Measurements from ENCODE around the gene CREBZF.
"Not testable (repeated sequence)": the region's sequence is repeated elsewhere in the genome, so short reads cannot be mapped to it uniquely, and the experiment has no call there.

The CREBZF gene

DNA sequence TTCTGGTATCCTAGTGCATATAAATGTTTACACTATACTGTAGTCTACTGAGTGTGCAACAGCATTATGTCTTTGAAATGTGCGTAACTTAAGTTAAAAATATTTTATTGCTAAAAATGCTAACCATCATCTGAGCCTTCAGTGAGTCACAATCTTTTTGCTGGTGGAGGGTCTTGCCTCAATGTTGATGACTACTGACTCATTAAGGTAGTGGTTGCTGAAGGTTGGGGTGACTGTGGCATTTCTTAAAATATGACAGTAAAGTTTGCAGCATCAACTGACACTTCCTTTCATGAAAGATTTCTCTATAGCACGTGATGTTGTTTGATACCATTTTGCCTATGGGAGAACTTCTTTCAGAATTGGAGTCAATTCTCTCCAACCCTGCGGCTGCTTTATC is 8.5 kb upstream of the CREBZF start:
- Histone ChIP-seq H2AFZ (ENCODE audit: low read depth, low read length) (no peak overlapping the region), H3K79me1 (replicated peaks; ENCODE audit: low read length, poor library complexity, severe bottlenecking) (no peaks in the 10 kb centered on the region), H3K9me3 (ENCODE audit: control insufficient read depth, low read length) (peaks cover 7% of the 10 kb centered on the region), H3K4me2 (ENCODE audit: low read length, poor library complexity, severe bottlenecking) (no peak overlapping the region), H2AK5ac (ENCODE audit: low read length, severe bottlenecking) (no peak overlapping the region), H2BK5ac (ENCODE audit: low read depth, low read length, poor library complexity, severe bottlenecking) (no peak overlapping the region), H3K9ac (ENCODE audit: low read length) (no peak overlapping the region), H4K8ac (ENCODE audit: low read length) (no peak overlapping the region), H2BK12ac (ENCODE audit: low read length in 2 of 2) (no peak overlapping the region), H3K4me3 (ENCODE audit: insufficient read depth in 1 of 2, low read depth in 1 of 2, low read length in 2 of 2) (no peak overlapping the region), H3K14ac (ENCODE audit: low read length in 2 of 2) (no peak overlapping the region), H2BK120ac (ENCODE audit: low read depth, low read length) (no peak overlapping the region), H3K27me3 (ENCODE audit: control insufficient read depth in 1 of 2, insufficient read depth in 1 of 2, low read length in 2 of 2) (no peaks in the 10 kb centered on the region), H3K18ac (ENCODE audit: low read depth in 1 of 2, low read length in 2 of 2) (no peak overlapping the region), H3K4me1 (ENCODE audit: control insufficient read depth, insufficient read depth, low read depth, low read length) (no peaks in the 10 kb centered on the region), H2BK15ac (ENCODE audit: low read depth, poor library complexity, severe bottlenecking) (no peak overlapping the region), H3K23ac (ENCODE audit: low read length in 2 of 2) (no peak overlapping the region), H3K4ac (ENCODE audit: low read depth in 1 of 2, low read length in 2 of 2) (no peak overlapping the region), H4K91ac (ENCODE audit: low read length) (no peak overlapping the region), H3K36me3 (ENCODE audit: control insufficient read depth in 1 of 2, insufficient read depth in 2 of 2, low read depth in 1 of 2, low read length in 2 of 2) (no peaks in the 10 kb centered on the region), H3K27ac (ENCODE audit: low read length, poor library complexity, severe bottlenecking) (no peak overlapping the region)
- 100% methylated on average over 3 of the region's 3 CpGs for WGBS
- DNase-seq = no peak

- no peak overlapping the region for H2AK5ac ChIP-seq (ENCODE audit: low read length, severe bottlenecking)
- H3K9ac ChIP-seq (ENCODE audit: low read length) = no peak overlapping the region
- DNase-seq = no peak
- H2BK15ac ChIP-seq (ENCODE audit: low read depth, poor library complexity, severe bottlenecking) = no peak overlapping the region
- H3K18ac ChIP-seq (ENCODE audit: low read depth in 1 of 2, low read length in 2 of 2) = no peak overlapping the region
- H3K79me1 ChIP-seq (replicated peaks; ENCODE audit: low read length, poor library complexity, severe bottlenecking) = no peaks in the 10 kb centered on the region
- H3K4me3 ChIP-seq (ENCODE audit: insufficient read depth in 1 of 2, low read depth in 1 of 2, low read length in 2 of 2) = no peak overlapping the region
- H2BK120ac ChIP-seq (ENCODE audit: low read depth, low read length) = no peak overlapping the region
- peaks cover 7% of the 10 kb centered on the region for H3K9me3 ChIP-seq (ENCODE audit: control insufficient read depth, low read length)
- WGBS = 70% methylated on average over 8 of the region's 8 CpGs
- H3K4ac ChIP-seq (ENCODE audit: low read depth in 1 of 2, low read length in 2 of 2) = no peak overlapping the region
- no peaks in the 10 kb centered on the region for H3K4me1 ChIP-seq (ENCODE audit: control insufficient read depth, insufficient read depth, low read depth, low read length)
- H4K91ac ChIP-seq (ENCODE audit: low read length) = no peak overlapping the region
- no peak overlapping the region for H3K27ac ChIP-seq (ENCODE audit: low read length, poor library complexity, severe bottlenecking)
- H2BK5ac ChIP-seq (ENCODE audit: low read depth, low read length, poor library complexity, severe bottlenecking) = no peak overlapping the region
- no peak overlapping the region for H3K14ac ChIP-seq (ENCODE audit: low read length in 2 of 2)
- no peak overlapping the region for H2BK12ac ChIP-seq (ENCODE audit: low read length in 2 of 2)
- no peak overlapping the region for H4K8ac ChIP-seq (ENCODE audit: low read length)
- no peaks in the 10 kb centered on the region for H3K27me3 ChIP-seq (ENCODE audit: control insufficient read depth in 1 of 2, insufficient read depth in 1 of 2, low read length in 2 of 2)
- H3K36me3 ChIP-seq (ENCODE audit: control insufficient read depth in 1 of 2, insufficient read depth in 2 of 2, low read depth in 1 of 2, low read length in 2 of 2) = no peaks in the 10 kb centered on the region
- no peak overlapping the region for H3K23ac ChIP-seq (ENCODE audit: low read length in 2 of 2)
- no peak overlapping the region for H2AFZ ChIP-seq (ENCODE audit: low read depth, low read length)
- no peak overlapping the region for H3K4me2 ChIP-seq (ENCODE audit: low read length, poor library complexity, severe bottlenecking)
These were observed 7.4 kb upstream of the CREBZF start for GRCh38 chr11:85672105-85672902.

DNA sequence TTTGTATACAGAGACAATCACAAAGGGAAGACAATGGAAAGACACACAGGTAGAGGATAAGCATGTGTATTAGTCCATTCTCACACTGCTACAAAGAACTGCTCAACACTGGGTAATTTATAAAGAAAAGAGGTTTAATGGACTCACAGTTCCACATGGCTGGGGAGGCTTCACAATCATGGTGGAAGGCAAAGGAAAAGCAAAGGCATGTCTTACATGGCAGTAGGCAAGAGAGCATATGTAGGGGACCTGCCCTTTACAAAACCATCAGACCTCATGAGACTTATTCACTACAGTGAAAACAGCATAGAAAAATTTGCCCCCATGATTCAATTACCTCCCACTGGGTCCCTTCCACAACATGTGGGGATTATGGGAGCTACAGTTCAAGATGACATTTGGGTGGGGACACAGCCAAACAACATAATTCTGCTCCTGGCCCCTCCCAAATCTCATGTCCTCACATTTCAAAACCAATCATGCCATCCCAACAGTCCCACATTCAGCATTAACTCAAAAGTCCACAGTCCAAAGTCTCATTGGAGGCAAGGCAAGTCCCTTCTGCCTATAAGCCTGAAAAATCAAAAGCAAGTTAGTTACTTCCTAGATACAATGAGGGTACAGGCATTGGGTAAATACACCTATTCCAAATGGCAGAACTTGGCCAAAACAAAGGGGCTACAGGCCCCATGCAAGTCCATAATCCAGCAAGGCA is 6.2 kb upstream of the CREBZF start:
- not testable (repeated sequence) for H3K23ac ChIP-seq (ENCODE audit: low read length in 2 of 2); H3K9me3 ChIP-seq (ENCODE audit: control insufficient read depth, low read length); H4K91ac ChIP-seq (ENCODE audit: low read length); H2AK5ac ChIP-seq (ENCODE audit: low read length, severe bottlenecking); H3K4me3 ChIP-seq (ENCODE audit: insufficient read depth in 1 of 2, low read depth in 1 of 2, low read length in 2 of 2); H3K9ac ChIP-seq (ENCODE audit: low read length); H3K27me3 ChIP-seq (ENCODE audit: control insufficient read depth in 1 of 2, insufficient read depth in 1 of 2, low read length in 2 of 2); H2BK15ac ChIP-seq (ENCODE audit: low read depth, poor library complexity, severe bottlenecking); DNase-seq; H3K4ac ChIP-seq (ENCODE audit: low read depth in 1 of 2, low read length in 2 of 2); H3K27ac ChIP-seq (ENCODE audit: low read length, poor library complexity, severe bottlenecking); H3K4me2 ChIP-seq (ENCODE audit: low read length, poor library complexity, severe bottlenecking); H2BK5ac ChIP-seq (ENCODE audit: low read depth, low read length, poor library complexity, severe bottlenecking); H3K4me1 ChIP-seq (ENCODE audit: control insufficient read depth, insufficient read depth, low read depth, low read length); H2BK12ac ChIP-seq (ENCODE audit: low read length in 2 of 2); H3K36me3 ChIP-seq (ENCODE audit: control insufficient read depth in 1 of 2, insufficient read depth in 2 of 2, low read depth in 1 of 2, low read length in 2 of 2); H3K14ac ChIP-seq (ENCODE audit: low read length in 2 of 2); H3K18ac ChIP-seq (ENCODE audit: low read depth in 1 of 2, low read length in 2 of 2); H3K79me1 ChIP-seq (replicated peaks; ENCODE audit: low read length, poor library complexity, severe bottlenecking); H2BK120ac ChIP-seq (ENCODE audit: low read depth, low read length); H4K8ac ChIP-seq (ENCODE audit: low read length); H2AFZ ChIP-seq (ENCODE audit: low read depth, low read length)

GRCh38 chr11:85668157-85668556 is 3.2 kb upstream of the CREBZF start:
- H2BK120ac ChIP-seq (ENCODE audit: low read depth, low read length) = no peak overlapping the region
- H2AFZ ChIP-seq (ENCODE audit: low read depth, low read length) = no peak overlapping the region
- H3K79me1 ChIP-seq (replicated peaks; ENCODE audit: low read length, poor library complexity, severe bottlenecking) = no peaks in the 10 kb centered on the region
- no peak overlapping the region for H2BK15ac ChIP-seq (ENCODE audit: low read depth, poor library complexity, severe bottlenecking)
- H3K27me3 ChIP-seq (ENCODE audit: control insufficient read depth in 1 of 2, insufficient read depth in 1 of 2, low read length in 2 of 2) = no peaks in the 10 kb centered on the region
- H3K23ac ChIP-seq (ENCODE audit: low read length in 2 of 2) = no peak overlapping the region
- H3K4me2 ChIP-seq (ENCODE audit: low read length, poor library complexity, severe bottlenecking) = no peak overlapping the region
- H2BK12ac ChIP-seq (ENCODE audit: low read length in 2 of 2) = no peak overlapping the region
- H3K14ac ChIP-seq (ENCODE audit: low read length in 2 of 2) = no peak overlapping the region
- H2AK5ac ChIP-seq (ENCODE audit: low read length, severe bottlenecking) = no peak overlapping the region
- H3K18ac ChIP-seq (ENCODE audit: low read depth in 1 of 2, low read length in 2 of 2) = no peak overlapping the region
- no peak for DNase-seq
- peaks cover 0 to under 1% of the 10 kb centered on the region in 2 experiments for H3K36me3 ChIP-seq (ENCODE audit: control insufficient read depth in 1 of 2, insufficient read depth in 2 of 2, low read depth in 1 of 2, low read length in 2 of 2)
- H3K9ac ChIP-seq (ENCODE audit: low read length) = no peak overlapping the region
- H3K4ac ChIP-seq (ENCODE audit: low read depth in 1 of 2, low read length in 2 of 2) = no peak overlapping the region
- no peak overlapping the region for H2BK5ac ChIP-seq (ENCODE audit: low read depth, low read length, poor library complexity, severe bottlenecking)
- H3K27ac ChIP-seq (ENCODE audit: low read length, poor library complexity, severe bottlenecking) = no peak overlapping the region
- no peak overlapping the region for H4K91ac ChIP-seq (ENCODE audit: low read length)
- H3K4me1 ChIP-seq (ENCODE audit: control insufficient read depth, insufficient read depth, low read depth, low read length) = no peaks in the 10 kb centered on the region
- H3K4me3 ChIP-seq (ENCODE audit: insufficient read depth in 1 of 2, low read depth in 1 of 2, low read length in 2 of 2) = no peak overlapping the region
- no CpG with 5 or more reads among the region's 1 CpG for WGBS
- H4K8ac ChIP-seq (ENCODE audit: low read length) = no peak overlapping the region
- H3K9me3 ChIP-seq (ENCODE audit: control insufficient read depth, low read length) = no peaks in the 10 kb centered on the region

All from mesenchymal stem cell (in vitro differentiated cells and primary cell).